Nephron progenitor cell (in vitro differentiated cells): ENCODE results near the gene ATP6V1E1.

Experiments used
- DNase-seq: peaks from one replicate; pipeline ENCODE4 v3.0.0; 2021
- H3K27ac Mint-ChIP-seq: 2 replicates; pipeline ENCODE4 v1.8.0; 2021; ENCODE audit warnings: mild to moderate bottlenecking, moderate library complexity, mixed read lengths
- H3K27me3 Mint-ChIP-seq: 2 replicates; pipeline ENCODE4 v1.8.0; 2021; ENCODE audit warnings: mild to moderate bottlenecking, low read depth, mixed read lengths; ENCODE audit not compliant: poor library complexity
- H3K36me3 Mint-ChIP-seq: 2 replicates; pipeline ENCODE4 v1.8.0; 2021; ENCODE audit warnings: low read depth, mixed read lengths
- H3K4me1 Mint-ChIP-seq: 2 replicates; pipeline ENCODE4 v1.8.0; 2021; ENCODE audit warnings: mixed read lengths
- H3K4me3 Mint-ChIP-seq: 2 replicates; pipeline ENCODE4 v1.8.0; 2021; ENCODE audit warnings: mild to moderate bottlenecking, moderate library complexity, mixed read lengths
- H3K9me3 Mint-ChIP-seq: 2 replicates; pipeline ENCODE4 v1.8.0; 2021; ENCODE audit warnings: mild to moderate bottlenecking, moderate library complexity, mixed read lengths
- TF ChIP-seq, protein P1 (sequence below): fragments of 200-600 bp; sonication (generic); IDR thresholded peaks from 2 replicates; pipeline ENCODE4 v1.5.0; 2021; ENCODE audit warnings: antibody characterized with exemption

Gene ATP6V1E1

DNA sequence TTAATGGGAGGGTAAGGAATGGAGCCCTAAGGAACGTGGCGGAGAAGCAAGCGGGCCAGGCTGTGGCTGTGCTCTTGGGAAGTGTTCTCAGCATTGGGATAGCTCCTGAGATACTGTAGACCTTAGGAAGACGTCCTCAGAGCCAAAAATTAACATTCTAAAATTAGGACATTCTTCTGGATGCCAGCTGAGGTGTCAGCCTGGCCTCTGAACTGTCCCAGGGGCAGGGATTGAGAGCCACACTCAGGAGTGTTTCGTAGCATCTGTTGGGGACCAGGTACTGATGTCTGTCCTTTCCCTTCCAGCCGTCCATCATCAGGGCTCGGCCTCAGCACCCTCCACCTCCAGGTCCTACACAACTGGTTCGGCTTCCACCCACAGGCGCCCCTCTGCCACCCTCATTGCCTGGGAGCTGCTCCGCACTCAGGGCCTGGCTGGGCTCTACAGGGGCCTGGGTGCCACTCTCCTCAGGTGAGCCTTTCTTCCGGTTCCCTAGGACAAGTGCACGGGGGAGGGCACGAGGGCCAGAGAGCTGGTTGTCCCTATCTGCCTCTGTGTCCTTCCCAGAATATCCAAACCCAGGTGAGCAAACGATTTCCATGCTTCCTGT is 41.6 kb downstream of the ATP6V1E1 start:
- H3K9me3 Mint-ChIP-seq: no peaks in the 10 kb centered on the region
- H3K4me3 Mint-ChIP-seq: no peak overlapping the region
- H3K27me3 Mint-ChIP-seq: no peaks in the 10 kb centered on the region
- TF ChIP-seq, protein P1, sequence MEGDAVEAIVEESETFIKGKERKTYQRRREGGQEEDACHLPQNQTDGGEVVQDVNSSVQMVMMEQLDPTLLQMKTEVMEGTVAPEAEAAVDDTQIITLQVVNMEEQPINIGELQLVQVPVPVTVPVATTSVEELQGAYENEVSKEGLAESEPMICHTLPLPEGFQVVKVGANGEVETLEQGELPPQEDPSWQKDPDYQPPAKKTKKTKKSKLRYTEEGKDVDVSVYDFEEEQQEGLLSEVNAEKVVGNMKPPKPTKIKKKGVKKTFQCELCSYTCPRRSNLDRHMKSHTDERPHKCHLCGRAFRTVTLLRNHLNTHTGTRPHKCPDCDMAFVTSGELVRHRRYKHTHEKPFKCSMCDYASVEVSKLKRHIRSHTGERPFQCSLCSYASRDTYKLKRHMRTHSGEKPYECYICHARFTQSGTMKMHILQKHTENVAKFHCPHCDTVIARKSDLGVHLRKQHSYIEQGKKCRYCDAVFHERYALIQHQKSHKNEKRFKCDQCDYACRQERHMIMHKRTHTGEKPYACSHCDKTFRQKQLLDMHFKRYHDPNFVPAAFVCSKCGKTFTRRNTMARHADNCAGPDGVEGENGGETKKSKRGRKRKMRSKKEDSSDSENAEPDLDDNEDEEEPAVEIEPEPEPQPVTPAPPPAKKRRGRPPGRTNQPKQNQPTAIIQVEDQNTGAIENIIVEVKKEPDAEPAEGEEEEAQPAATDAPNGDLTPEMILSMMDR: no peak
- peaks cover 5% of the 10 kb centered on the region for H3K4me1 Mint-ChIP-seq
- no peak overlapping the region for H3K27ac Mint-ChIP-seq
- H3K36me3 Mint-ChIP-seq: peaks cover 16% of the 10 kb centered on the region
- no peak for DNase-seq

DNA sequence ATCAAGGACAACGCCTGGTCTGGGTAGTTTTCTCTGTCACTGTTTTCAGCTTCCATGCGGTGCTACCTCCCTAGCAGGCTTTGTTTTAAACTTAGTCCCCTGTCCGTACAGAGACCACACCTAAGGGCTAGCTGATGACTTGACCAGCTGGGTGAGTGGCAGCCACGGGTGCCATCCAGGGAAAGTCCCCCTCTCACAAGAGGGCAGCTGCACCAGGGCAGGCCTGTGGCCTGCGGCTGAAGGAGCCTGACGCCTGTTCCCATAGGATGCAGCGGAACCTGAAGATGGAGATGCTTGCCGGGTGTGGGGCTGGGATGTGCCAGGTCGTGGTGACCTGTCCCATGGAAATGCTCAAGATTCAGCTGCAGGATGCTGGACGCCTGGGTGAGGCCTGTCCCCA is 45.4 kb downstream of the ATP6V1E1 start:
- H3K4me1 Mint-ChIP-seq: peaks cover 5% of the 10 kb centered on the region
- peaks cover 5% of the 10 kb centered on the region for H3K27me3 Mint-ChIP-seq
- no peak overlapping the region for H3K4me3 Mint-ChIP-seq
- no peak overlapping the region for H3K27ac Mint-ChIP-seq
- TF ChIP-seq, protein P1: no peak
- DNase-seq: no peak
- no peaks in the 10 kb centered on the region for H3K36me3 Mint-ChIP-seq
- H3K9me3 Mint-ChIP-seq: no peaks in the 10 kb centered on the region

DNA sequence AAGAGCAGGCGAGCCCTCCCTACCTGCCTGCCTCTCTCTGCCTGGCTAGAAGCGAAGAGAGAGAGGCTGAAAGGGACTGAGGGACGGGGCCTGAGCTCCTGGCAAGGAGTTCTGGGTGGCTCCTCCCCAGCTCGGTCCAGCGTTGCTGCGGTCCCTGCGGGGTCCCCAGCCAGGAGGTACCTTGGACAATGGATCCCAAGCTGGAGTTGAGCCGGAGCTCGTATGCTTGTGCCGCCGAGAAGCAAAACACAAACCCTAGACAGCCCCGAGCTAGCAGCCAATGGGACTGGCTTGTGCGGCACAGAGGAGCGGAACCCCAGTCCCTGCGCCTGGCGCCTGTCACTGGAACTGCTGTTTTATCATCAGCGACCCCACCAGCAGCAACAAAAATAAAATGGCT is 46.9 kb downstream of the ATP6V1E1 start:
- H3K27ac Mint-ChIP-seq: no peak overlapping the region
- TF ChIP-seq, protein P1: no peak

GRCh38 chr22:17581056-17581455 is 47.5 kb downstream of the ATP6V1E1 start:
- no peaks in the 10 kb centered on the region for H3K36me3 Mint-ChIP-seq
- TF ChIP-seq, protein P1: no peak
- no peak for DNase-seq
- H3K9me3 Mint-ChIP-seq: no peaks in the 10 kb centered on the region
- no peak overlapping the region for H3K4me3 Mint-ChIP-seq
- no peak overlapping the region for H3K27ac Mint-ChIP-seq
- no peaks in the 10 kb centered on the region for H3K4me1 Mint-ChIP-seq
- H3K27me3 Mint-ChIP-seq: peaks cover 5% of the 10 kb centered on the region

More for the DNA sequence above, 46.9 kb downstream of the ATP6V1E1 start:
- Mint-ChIP-seq H3K4me3 (no peak overlapping the region), H3K36me3 (no peaks in the 10 kb centered on the region), H3K9me3 (no peaks in the 10 kb centered on the region), H3K27me3 (peaks cover 5% of the 10 kb centered on the region), H3K4me1 (no peaks in the 10 kb centered on the region)
- DNase-seq: no peak

GRCh38 chr22:17580441-17581031 is 48.0 kb downstream of the ATP6V1E1 start:
- H3K27ac Mint-ChIP-seq: no peak overlapping the region
- no peaks in the 10 kb centered on the region for H3K4me1 Mint-ChIP-seq
- H3K27me3 Mint-ChIP-seq: peaks cover 5% of the 10 kb centered on the region
- DNase-seq: no peak
- H3K36me3 Mint-ChIP-seq: no peaks in the 10 kb centered on the region
- no peaks in the 10 kb centered on the region for H3K9me3 Mint-ChIP-seq
- TF ChIP-seq, protein P1: no peak
- no peak overlapping the region for H3K4me3 Mint-ChIP-seq

DNA sequence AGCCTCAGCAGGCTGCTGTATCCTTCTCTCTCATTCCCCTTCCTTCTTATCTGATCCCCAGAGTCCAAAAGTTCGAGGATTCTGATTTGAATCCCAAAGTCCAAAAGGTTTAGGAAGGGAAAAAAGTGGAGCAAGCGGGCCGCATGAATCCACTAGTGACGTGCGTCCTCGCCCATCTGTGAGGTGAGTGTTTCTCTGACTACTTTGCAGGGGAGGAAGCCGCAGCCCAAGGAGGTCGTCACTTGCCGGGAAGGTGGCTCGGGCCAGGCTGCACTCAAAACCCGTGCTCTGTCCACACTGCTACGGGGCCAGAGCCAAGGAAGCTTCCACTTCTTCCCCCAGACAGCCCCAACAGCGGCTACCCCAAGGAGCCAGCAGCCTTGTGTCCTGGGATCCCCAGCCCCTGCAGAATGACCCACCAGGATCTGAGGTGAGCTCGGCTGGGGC is 49.0 kb downstream of the ATP6V1E1 start:
- H3K9me3 Mint-ChIP-seq: no peaks in the 10 kb centered on the region
- no peak for DNase-seq
- peak overlapping the region; percentile 46 for H3K27ac Mint-ChIP-seq
- TF ChIP-seq, protein P1: no peak
- no peaks in the 10 kb centered on the region for H3K36me3 Mint-ChIP-seq
- no peaks in the 10 kb centered on the region for H3K4me1 Mint-ChIP-seq
- no peak overlapping the region for H3K4me3 Mint-ChIP-seq
- peaks cover 5% of the 10 kb centered on the region for H3K27me3 Mint-ChIP-seq
